ENCODE measurements around the gene FLOT1.

The FLOT1 gene

GRCh38 chr6:30738532-30738931, 4.0 kb downstream of the FLOT1 start:
- Histone ChIP-seq H3K4me3 (ENCODE audit: low read depth, low read length) (no peak overlapping the region), H3K36me3 (replicated peaks) (peaks cover 37% of the 10 kb centered on the region), H3K27ac (no peak overlapping the region), H3K27me3 (replicated peaks) (no peaks in the 10 kb centered on the region)
- in situ Hi-C loops (cut with HindIII; ENCODE audit: low pct_ligation_motif_present, low sequenced_read_pairs), result no loop called here
- no peak for DNase-seq
- TF ChIP-seq, protein P1, sequence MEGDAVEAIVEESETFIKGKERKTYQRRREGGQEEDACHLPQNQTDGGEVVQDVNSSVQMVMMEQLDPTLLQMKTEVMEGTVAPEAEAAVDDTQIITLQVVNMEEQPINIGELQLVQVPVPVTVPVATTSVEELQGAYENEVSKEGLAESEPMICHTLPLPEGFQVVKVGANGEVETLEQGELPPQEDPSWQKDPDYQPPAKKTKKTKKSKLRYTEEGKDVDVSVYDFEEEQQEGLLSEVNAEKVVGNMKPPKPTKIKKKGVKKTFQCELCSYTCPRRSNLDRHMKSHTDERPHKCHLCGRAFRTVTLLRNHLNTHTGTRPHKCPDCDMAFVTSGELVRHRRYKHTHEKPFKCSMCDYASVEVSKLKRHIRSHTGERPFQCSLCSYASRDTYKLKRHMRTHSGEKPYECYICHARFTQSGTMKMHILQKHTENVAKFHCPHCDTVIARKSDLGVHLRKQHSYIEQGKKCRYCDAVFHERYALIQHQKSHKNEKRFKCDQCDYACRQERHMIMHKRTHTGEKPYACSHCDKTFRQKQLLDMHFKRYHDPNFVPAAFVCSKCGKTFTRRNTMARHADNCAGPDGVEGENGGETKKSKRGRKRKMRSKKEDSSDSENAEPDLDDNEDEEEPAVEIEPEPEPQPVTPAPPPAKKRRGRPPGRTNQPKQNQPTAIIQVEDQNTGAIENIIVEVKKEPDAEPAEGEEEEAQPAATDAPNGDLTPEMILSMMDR (IDR thresholded peaks at IDR 0.05; ENCODE audit: low read depth, low read length, missing control alignments), result no peak

GRCh38 chr6:30735668-30736314, 6.7 kb downstream of the FLOT1 start:
- in situ Hi-C loops (cut with HindIII; ENCODE audit: low pct_ligation_motif_present, low sequenced_read_pairs), result no loop called here
- Histone ChIP-seq H3K27me3 (replicated peaks) (no peaks in the 10 kb centered on the region), H3K27ac (no peak overlapping the region), H3K36me3 (replicated peaks) (peaks cover 31% of the 10 kb centered on the region), H3K4me3 (ENCODE audit: low read depth, low read length) (no peak overlapping the region)
- TF ChIP-seq, protein P1 (IDR thresholded peaks at IDR 0.05; ENCODE audit: low read depth, low read length, missing control alignments), result no peak
- DNase-seq, result no peak

- Histone ChIP-seq H3K27me3 (replicated peaks) (no peaks in the 10 kb centered on the region), H3K4me3 (ENCODE audit: low read depth, low read length) (no peak overlapping the region), H3K36me3 (replicated peaks) (peaks cover 14% of the 10 kb centered on the region), H3K27ac (no peak overlapping the region)
- TF ChIP-seq, protein P1 (IDR thresholded peaks at IDR 0.05; ENCODE audit: low read depth, low read length, missing control alignments), result no peak
- in situ Hi-C loops (cut with HindIII; ENCODE audit: low pct_ligation_motif_present, low sequenced_read_pairs), result no loop called here
- no peak for DNase-seq
These were observed 10.1 kb downstream of the FLOT1 start for GRCh38 chr6:30732237-30732943.

DNA sequence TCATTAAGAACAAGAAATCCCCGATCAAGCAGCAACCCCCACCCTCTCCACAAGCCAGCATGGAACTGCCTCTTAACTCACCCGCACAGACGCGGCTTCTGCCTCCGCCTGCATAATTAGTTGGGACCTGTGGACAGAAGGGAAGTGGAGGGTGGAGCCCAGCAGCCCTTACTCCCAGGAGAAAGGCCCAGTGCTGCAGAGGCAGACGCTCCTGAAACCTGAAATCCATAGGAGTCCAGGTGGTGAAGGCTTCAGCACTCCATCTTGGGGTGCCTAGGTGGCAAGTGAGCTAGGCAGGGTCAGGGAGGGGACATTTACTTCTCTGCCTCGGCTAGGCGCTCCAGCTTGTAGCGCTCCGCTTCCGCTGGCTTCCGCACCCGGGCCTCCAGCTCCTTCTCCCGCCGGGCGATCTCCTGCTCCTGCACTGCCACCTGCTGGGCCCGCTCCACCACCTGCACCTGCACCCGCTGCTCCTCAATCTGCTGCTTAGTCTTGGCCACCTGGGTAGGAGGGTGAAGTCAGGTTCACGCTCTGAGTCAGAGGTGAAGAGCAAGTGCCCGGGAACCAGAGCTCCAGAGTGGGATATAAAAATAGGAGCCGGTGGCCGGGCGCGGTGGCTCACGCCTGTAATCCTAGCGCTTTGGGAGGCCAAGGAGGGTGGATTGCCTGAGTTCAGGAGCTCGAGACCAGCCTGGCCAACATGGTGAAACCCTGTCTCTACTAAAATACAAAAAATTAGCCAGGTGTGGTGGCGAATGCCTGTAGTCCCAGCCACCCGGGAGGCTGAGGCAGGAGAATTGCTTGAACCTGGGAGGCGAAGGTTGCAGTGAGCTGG, 11.7 kb downstream of the FLOT1 start:
- Histone ChIP-seq H3K27ac (no peak overlapping the region), H3K4me3 (ENCODE audit: low read depth, low read length) (no peak overlapping the region), H3K36me3 (replicated peaks) (peaks cover 17% of the 10 kb centered on the region), H3K27me3 (replicated peaks) (no peaks in the 10 kb centered on the region)
- TF ChIP-seq, protein P1 (IDR thresholded peaks at IDR 0.05; ENCODE audit: low read depth, low read length, missing control alignments), result peak; percentile 77
- in situ Hi-C loops (cut with HindIII; ENCODE audit: low pct_ligation_motif_present, low sequenced_read_pairs), result no loop called here
- DNase-seq, result no peak

- H3K36me3 ChIP-seq (replicated peaks), result peaks cover 39% of the 10 kb centered on the region
- TF ChIP-seq, protein P1 (IDR thresholded peaks at IDR 0.05; ENCODE audit: low read depth, low read length, missing control alignments), result peak; percentile 62
- peak overlapping the region; percentile 8 for H3K27ac ChIP-seq
- H3K27me3 ChIP-seq (replicated peaks), result no peaks in the 10 kb centered on the region
- in situ Hi-C loops (cut with HindIII; ENCODE audit: low pct_ligation_motif_present, low sequenced_read_pairs), result no loop called here
- no peak overlapping the region for H3K4me3 ChIP-seq (ENCODE audit: low read depth, low read length)
- DNase-seq, result no peak
These were observed 14.4 kb downstream of the FLOT1 start for GRCh38 chr6:30727920-30728553.

Measured in brain microvascular endothelial cell (primary cell).